Esophagus (tissue), 2 donors: Measurements from ENCODE around the gene GAA. TPM values are rescaled to one million over a fixed set of nuclear protein-coding genes. Genes with fewer than 3 reads are reported as not detected.

Source experiments
- H3K27ac ChIP-seq, 2 donors: one replicate each; pipeline ENCODE4 v1.5.1; 2013; ENCODE audit warnings: low read depth in 2 of 2, mild to moderate bottlenecking in 2 of 2, inconsistent platforms in 1 of 2, low read length in 1 of 2, moderate library complexity in 1 of 2
- H3K27me3 ChIP-seq, 2 donors: one replicate each; pipeline ENCODE4 v1.6.1; 2013; ENCODE audit warnings: low read length in 2 of 2, control low read depth in 1 of 2, mild to moderate bottlenecking in 1 of 2; ENCODE audit not compliant: insufficient read depth in 2 of 2, control insufficient read depth in 1 of 2
- H3K36me3 ChIP-seq, 2 donors: one replicate each; pipeline ENCODE4 v1.6.1; 2013; ENCODE audit warnings: low read length in 1 of 2; ENCODE audit not compliant: control insufficient read depth in 2 of 2, insufficient read depth in 2 of 2
- H3K4me1 ChIP-seq, 2 donors: one replicate each; pipeline ENCODE4 v1.6.1; 2013; ENCODE audit warnings: low read length in 1 of 2; ENCODE audit not compliant: control insufficient read depth in 2 of 2, insufficient read depth in 2 of 2
- H3K4me3 ChIP-seq, 2 donors: one replicate each; pipeline ENCODE4 v1.5.1; 2013; ENCODE audit warnings: low read length in 2 of 2, mild to moderate bottlenecking in 2 of 2, low read depth in 1 of 2, moderate library complexity in 1 of 2
- H3K9me3 ChIP-seq, 2 donors: one replicate each; pipeline ENCODE4 v1.6.1; 2013; ENCODE audit warnings: mild to moderate bottlenecking in 2 of 2, low read depth in 1 of 2, low read length in 1 of 2, moderate library complexity in 1 of 2; ENCODE audit not compliant: control insufficient read depth in 2 of 2, insufficient read depth in 1 of 2
- WGBS, 2 donors: extraction: QIAGEN DNeasy Blood & Tissue Kit; methylation state at CpG; one replicate each; pipeline ENCODE4 v1.1.7; 2013; 5-methylcytosine and 5-hydroxymethylcytosine counted together
- polyA plus RNA-seq, 2 donors: library from polyadenylated mRNA; stranded (reverse); fragments of 200-250 nt; gene quantifications; one replicate each; pipeline ENCODE4 v1.2.3, GENCODE V29; 2013
- donor health status: healthy with polysubstance abuse.
- donor health status: Bipolar disorder and iron deficiency.

The GAA gene
- polyA plus RNA-seq, 2 donors: 10.1 to 14.3 TPM

DNA sequence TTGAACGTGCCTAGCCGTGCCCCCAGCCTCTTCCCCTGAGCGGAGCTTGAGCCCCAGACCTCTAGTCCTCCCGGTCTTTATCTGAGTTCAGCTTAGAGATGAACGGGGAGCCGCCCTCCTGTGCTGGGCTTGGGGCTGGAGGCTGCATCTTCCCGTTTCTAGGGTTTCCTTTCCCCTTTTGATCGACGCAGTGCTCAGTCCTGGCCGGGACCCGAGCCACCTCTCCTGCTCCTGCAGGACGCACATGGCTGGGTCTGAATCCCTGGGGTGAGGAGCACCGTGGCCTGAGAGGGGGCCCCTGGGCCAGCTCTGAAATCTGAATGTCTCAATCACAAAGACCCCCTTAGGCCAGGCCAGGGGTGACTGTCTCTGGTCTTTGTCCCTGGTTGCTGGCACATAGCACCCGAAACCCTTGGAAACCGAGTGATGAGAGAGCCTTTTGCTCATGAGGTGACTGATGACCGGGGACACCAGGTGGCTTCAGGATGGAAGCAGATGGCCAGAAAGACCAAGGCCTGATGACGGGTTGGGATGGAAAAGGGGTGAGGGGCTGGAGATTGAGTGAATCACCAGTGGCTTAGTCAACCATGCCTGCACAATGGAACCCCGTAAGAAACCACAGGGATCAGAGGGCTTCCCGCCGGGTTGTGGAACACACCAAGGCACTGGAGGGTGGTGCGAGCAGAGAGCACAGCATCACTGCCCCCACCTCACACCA lies 724 bp downstream of the GAA start:
- 30 to 32% methylated on average over 21 of the region's 21 CpGs for WGBS, 2 donors
- Histone ChIP-seq H3K9me3 (no peaks in the 10 kb centered on the region), H3K27me3 (no peaks in the 10 kb centered on the region), H3K4me1 (peaks cover 7 to 21% of the 10 kb centered on the region in 2 donors), H3K36me3 (no peaks in the 10 kb centered on the region), H3K4me3 (peak overlapping the region; percentile 76 to 86), H3K27ac (peak overlapping the region in 1 of 2 donors; percentile 83)

- Histone ChIP-seq H3K36me3 (no peaks in the 10 kb centered on the region), H3K27ac (no peak overlapping the region)
These were observed 1.5 kb downstream of the GAA start for GRCh38 chr17:80102664-80103448.

GRCh38 chr17:80103449-80104085 lies 2.2 kb downstream of the GAA start:
- no peak overlapping the region for H3K4me3 ChIP-seq
- H3K27me3 ChIP-seq: no peaks in the 10 kb centered on the region
- 76 to 87% methylated on average over 19 of the region's 19 CpGs for WGBS, 2 donors
- H3K4me1 ChIP-seq: peaks cover 7 to 21% of the 10 kb centered on the region in 2 donors
- no peaks in the 10 kb centered on the region for H3K36me3 ChIP-seq
- H3K9me3 ChIP-seq: no peaks in the 10 kb centered on the region
- H3K27ac ChIP-seq: no peak overlapping the region

More at GRCh38 chr17:80102664-80103448, 1.5 kb downstream of the GAA start:
- H3K9me3 ChIP-seq: no peaks in the 10 kb centered on the region
- WGBS, 2 donors: 64 to 70% methylated on average over 15 of the region's 15 CpGs
- H3K4me1 ChIP-seq: peaks cover 7 to 21% of the 10 kb centered on the region in 2 donors
- H3K4me3 ChIP-seq: no peak overlapping the region
- no peaks in the 10 kb centered on the region for H3K27me3 ChIP-seq

GRCh38 chr17:80104321-80104955 lies 3.1 kb downstream of the GAA start:
- H3K27ac ChIP-seq: no peak overlapping the region
- WGBS, 2 donors: 62 to 64% methylated on average over 26 of the region's 26 CpGs
- no peak overlapping the region for H3K4me3 ChIP-seq
- H3K36me3 ChIP-seq: no peaks in the 10 kb centered on the region
- no peaks in the 10 kb centered on the region for H3K9me3 ChIP-seq
- peaks cover 7 to 23% of the 10 kb centered on the region in 2 donors for H3K4me1 ChIP-seq
- no peaks in the 10 kb centered on the region for H3K27me3 ChIP-seq

DNA sequence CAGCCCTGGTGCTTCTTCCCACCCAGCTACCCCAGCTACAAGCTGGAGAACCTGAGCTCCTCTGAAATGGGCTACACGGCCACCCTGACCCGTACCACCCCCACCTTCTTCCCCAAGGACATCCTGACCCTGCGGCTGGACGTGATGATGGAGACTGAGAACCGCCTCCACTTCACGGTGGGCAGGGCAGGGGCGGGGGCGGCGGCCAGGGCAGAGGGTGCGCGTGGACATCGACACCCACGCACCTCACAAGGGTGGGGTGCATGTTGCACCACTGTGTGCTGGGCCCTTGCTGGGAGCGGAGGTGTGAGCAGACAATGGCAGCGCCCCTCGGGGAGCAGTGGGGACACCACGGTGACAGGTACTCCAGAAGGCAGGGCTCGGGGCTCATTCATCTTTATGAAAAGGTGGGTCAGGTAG lies 3.6 kb downstream of the GAA start:
- Histone ChIP-seq H3K36me3 (no peaks in the 10 kb centered on the region), H3K27me3 (no peaks in the 10 kb centered on the region), H3K4me1 (peaks cover 7 to 26% of the 10 kb centered on the region in 2 donors), H3K27ac (no peak overlapping the region), H3K4me3 (no peak overlapping the region), H3K9me3 (no peaks in the 10 kb centered on the region)
- WGBS, 2 donors: 86% methylated on average over 18 of the region's 18 CpGs

GRCh38 chr17:80105762-80106161 lies 4.4 kb downstream of the GAA start:
- no peaks in the 10 kb centered on the region for H3K36me3 ChIP-seq
- no peak overlapping the region for H3K4me3 ChIP-seq
- H3K9me3 ChIP-seq: no peaks in the 10 kb centered on the region
- no peaks in the 10 kb centered on the region for H3K27me3 ChIP-seq
- H3K4me1 ChIP-seq: peaks cover 7 to 27% of the 10 kb centered on the region in 2 donors
- H3K27ac ChIP-seq: no peak overlapping the region
- 33 to 35% methylated on average over 29 of the region's 29 CpGs for WGBS, 2 donors

DNA sequence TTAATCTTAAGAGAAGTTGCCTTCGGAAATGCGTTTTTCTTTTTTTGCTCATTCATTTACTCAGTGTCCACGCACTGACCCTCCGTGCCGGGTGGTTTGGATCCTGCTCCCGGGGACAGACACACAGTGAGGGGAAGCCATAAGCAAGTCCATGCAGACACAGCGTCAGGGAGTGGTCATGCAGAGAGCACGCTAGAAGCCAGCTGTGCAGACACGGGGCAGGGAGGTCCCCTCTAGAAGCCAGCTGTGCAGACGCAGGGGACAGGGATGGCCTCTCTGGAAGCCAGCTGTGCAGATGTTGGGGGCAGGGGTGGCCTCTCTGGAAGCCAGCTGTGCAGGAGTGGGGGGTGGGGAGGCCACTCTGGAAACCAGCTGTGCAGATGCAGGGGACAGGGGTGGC lies 4.8 kb downstream of the GAA start:
- WGBS, 2 donors: 43% methylated on average over 10 of the region's 10 CpGs
- H3K4me3 ChIP-seq: no peak overlapping the region
- H3K4me1 ChIP-seq: peaks cover 7 to 27% of the 10 kb centered on the region in 2 donors
- H3K36me3 ChIP-seq: no peaks in the 10 kb centered on the region
- no peaks in the 10 kb centered on the region for H3K9me3 ChIP-seq
- H3K27ac ChIP-seq: no peak overlapping the region
- no peaks in the 10 kb centered on the region for H3K27me3 ChIP-seq

DNA sequence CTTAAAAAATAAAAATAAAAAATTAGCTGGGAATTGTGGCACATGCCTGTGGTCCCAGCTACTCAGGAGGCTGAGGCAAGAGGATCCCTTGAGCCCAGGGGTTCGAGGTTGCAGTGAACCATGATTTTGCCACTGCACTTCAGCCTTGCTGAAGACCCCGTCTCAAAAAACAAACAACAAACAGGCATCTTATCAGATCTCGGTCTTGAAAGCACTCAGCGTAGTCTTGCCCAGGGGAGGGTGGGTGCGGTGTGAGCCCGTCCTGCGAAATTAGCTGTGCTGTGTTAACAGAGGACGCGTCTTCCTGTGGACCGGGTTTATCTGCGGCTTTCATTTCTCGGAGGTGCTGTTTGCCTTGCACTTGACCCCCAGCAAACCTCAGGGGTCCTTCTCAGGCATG lies 5.4 kb downstream of the GAA start:
- H3K4me3 ChIP-seq: no peak overlapping the region
- H3K9me3 ChIP-seq: no peaks in the 10 kb centered on the region
- 89 to 91% methylated on average over 12 of the region's 12 CpGs for WGBS, 2 donors
- H3K36me3 ChIP-seq: no peaks in the 10 kb centered on the region
- no peaks in the 10 kb centered on the region for H3K27me3 ChIP-seq
- H3K4me1 ChIP-seq: peaks cover 7 to 25% of the 10 kb centered on the region in 2 donors
- H3K27ac ChIP-seq: no peak overlapping the region
